GM12875 (cell line): Measurements from ENCODE around the gene IQSEC1.
A peak's percentile ranks its signal among the peaks of the same experiment; 100 is the strongest.

Experiments used
- H3K4me3 ChIP-seq: one replicate; pipeline ENCODE4 v1.5.1; 2011; ENCODE audit warnings: low read depth, low read length, control low read depth
- CTCF ChIP-seq: IDR thresholded peaks from 2 replicates; pipeline ENCODE4 v1.5.1; 2011; ENCODE audit warnings: low read depth, mild to moderate bottlenecking, control low read depth, inconsistent platforms, low read length, moderate library complexity, borderline replicate concordance; ENCODE audit not compliant: insufficient read depth

IQSEC1 gene

DNA sequence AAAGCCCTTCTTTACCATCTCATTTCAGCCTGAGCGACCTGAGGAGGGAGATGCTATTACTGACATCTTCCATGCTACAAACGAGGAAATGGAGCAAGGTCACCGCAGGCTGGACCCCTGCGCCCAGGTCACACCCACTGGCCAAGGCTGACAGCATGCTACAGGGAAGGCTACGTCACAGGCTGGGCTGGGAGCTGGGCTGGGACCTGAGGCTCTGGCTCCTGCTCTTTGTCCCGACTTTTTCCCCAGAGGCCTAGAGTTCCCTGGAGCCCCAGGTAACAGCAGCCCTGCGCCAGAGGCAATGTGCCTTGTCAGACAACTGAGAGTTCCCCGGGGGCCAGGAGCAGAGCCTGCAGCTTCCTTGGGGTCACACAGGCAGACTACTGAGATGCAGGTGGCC, 87.2 kb downstream of the IQSEC1 start:
- H3K4me3 ChIP-seq = no peak overlapping the region
- no peak for TF ChIP-seq CTCF

- no peak overlapping the region for H3K4me3 ChIP-seq
These were observed 88.1 kb downstream of the IQSEC1 start for GRCh38 chr3:12985148-12985547.

DNA sequence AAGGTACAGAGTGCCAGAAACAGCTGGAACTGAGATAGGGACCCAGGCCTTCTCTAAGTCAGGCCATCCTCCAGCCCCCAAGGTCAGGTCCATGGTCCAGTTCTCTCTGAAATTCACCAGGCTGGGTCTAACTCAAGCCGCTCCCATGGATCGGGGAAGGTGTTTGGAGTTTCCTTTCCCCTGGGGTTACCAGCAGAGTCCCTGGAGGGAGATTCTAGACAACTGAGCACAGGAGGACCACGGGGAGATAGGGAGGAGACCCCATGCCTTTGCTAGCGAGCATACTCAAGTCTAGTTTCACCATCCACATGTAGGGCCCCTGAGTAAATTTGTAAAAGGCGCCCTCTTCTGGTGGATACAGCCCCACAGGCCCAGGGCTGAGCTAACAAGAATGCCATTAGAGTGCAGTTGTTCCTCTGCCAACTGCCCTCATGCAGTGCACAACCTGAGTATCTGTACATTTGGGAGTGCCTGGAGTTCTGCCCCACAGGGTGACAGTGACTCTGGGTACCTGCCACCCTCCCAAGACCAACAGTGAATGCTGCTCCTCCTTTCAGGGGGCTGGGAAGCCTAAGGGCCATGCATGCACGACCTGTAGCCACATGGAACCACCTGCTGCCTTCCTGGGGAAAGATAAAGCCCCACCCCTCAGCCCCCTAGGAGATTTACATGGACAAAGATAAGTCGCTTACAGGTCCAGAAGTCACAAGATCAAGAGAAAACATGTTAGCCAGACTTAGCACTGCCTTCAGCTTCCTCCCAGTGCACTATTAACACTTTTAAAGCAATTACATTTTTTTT, 89.0 kb downstream of the IQSEC1 start:
- peak; percentile 71 for TF ChIP-seq CTCF

More at GRCh38 chr3:12985148-12985547, 88.1 kb downstream of the IQSEC1 start:
- TF ChIP-seq CTCF = no peak

GRCh38 chr3:12983319-12983718, 89.9 kb downstream of the IQSEC1 start:
- no peak for TF ChIP-seq CTCF
- H3K4me3 ChIP-seq = no peak overlapping the region

More for the DNA sequence above, 89.0 kb downstream of the IQSEC1 start:
- no peak overlapping the region for H3K4me3 ChIP-seq

GRCh38 chr3:12982619-12983101, 90.6 kb downstream of the IQSEC1 start:
- no peak overlapping the region for H3K4me3 ChIP-seq
- no peak for TF ChIP-seq CTCF

- no peak for TF ChIP-seq CTCF
- no peak overlapping the region for H3K4me3 ChIP-seq
These were observed 91.6 kb downstream of the IQSEC1 start for GRCh38 chr3:12981306-12982275.
